Amygdala (tissue), 56 donors: ENCODE data around the gene YPEL5.

Experiments used
- DNase-seq, 56 donors: peaks; one replicate each; lab custom pipeline; 2025; lab: John Stamatoyannopoulos, UW

YPEL5 gene

GRCh38 chr2:30164131-30164925 lies 17.5 kb downstream of the YPEL5 start:
- no peak for DNase-seq

- DNase-seq, result peak in 30 of 56 donors; percentile 5 to 70 (median 28)
Measured at GRCh38 chr2:30165050-30165520, 18.3 kb downstream of the YPEL5 start.

- no peak for DNase-seq
Measured at GRCh38 chr2:30165617-30166016, 18.8 kb downstream of the YPEL5 start.

GRCh38 chr2:30172627-30173026 lies 25.8 kb downstream of the YPEL5 start:
- no peak for DNase-seq

- no peak for DNase-seq
Measured at GRCh38 chr2:30177440-30177839, 30.6 kb downstream of the YPEL5 start.

GRCh38 chr2:30177956-30178355 lies 31.1 kb downstream of the YPEL5 start:
- no peak for DNase-seq

GRCh38 chr2:30178618-30179434 lies 32.0 kb downstream of the YPEL5 start:
- DNase-seq, result peak in 6 of 56 donors; percentile 4 to 19 (median 10)

- DNase-seq, result no peak
Measured at GRCh38 chr2:30179536-30179935, 32.7 kb downstream of the YPEL5 start.

GRCh38 chr2:30180226-30180625 lies 33.4 kb downstream of the YPEL5 start:
- no peak for DNase-seq

- no peak for DNase-seq
Measured at GRCh38 chr2:30181176-30181575, 34.4 kb downstream of the YPEL5 start.

- no peak for DNase-seq
Measured at GRCh38 chr2:30184035-30184434, 37.2 kb downstream of the YPEL5 start.

GRCh38 chr2:30185178-30185577 lies 38.4 kb downstream of the YPEL5 start:
- no peak for DNase-seq

- DNase-seq, result no peak
Measured at GRCh38 chr2:30188292-30188691, 41.5 kb downstream of the YPEL5 start.

- no peak for DNase-seq
Measured at GRCh38 chr2:30190637-30191036, 43.8 kb downstream of the YPEL5 start.

- no peak for DNase-seq
Measured at GRCh38 chr2:30191107-30191506, 44.3 kb downstream of the YPEL5 start.

- no peak for DNase-seq
Measured at GRCh38 chr2:30191819-30192271, 45.0 kb downstream of the YPEL5 start.

- no peak for DNase-seq
Measured at GRCh38 chr2:30192314-30192713, 45.5 kb downstream of the YPEL5 start.

GRCh38 chr2:30193104-30193681 lies 46.4 kb downstream of the YPEL5 start:
- no peak for DNase-seq

- DNase-seq, result no peak
Measured at GRCh38 chr2:30194421-30194820, 47.6 kb downstream of the YPEL5 start.

- DNase-seq, result no peak
Measured at GRCh38 chr2:30195016-30195415, 48.2 kb downstream of the YPEL5 start.

- DNase-seq, result no peak
Measured at GRCh38 chr2:30197570-30198192, 50.9 kb downstream of the YPEL5 start.
